ENCODE data around the gene DERA. TPM values are rescaled to one million over a fixed set of nuclear protein-coding genes. Genes with fewer than 3 reads are reported as not detected.
"Not testable (repeated sequence)": the region's sequence is repeated elsewhere in the genome, so short reads cannot be mapped to it uniquely, and the experiment has no call there.

Gene DERA
- total RNA-seq, 1 donor from 2014 or later = 21.4 TPM

- Histone ChIP-seq H3K4me1 (no peaks in the 10 kb centered on the region), H3K27me3 (no peaks in the 10 kb centered on the region), H3K27ac (no peak overlapping the region), H3K9me3 (no peaks in the 10 kb centered on the region), H3K4me3 (no peak overlapping the region), H3K36me3 (no peaks in the 10 kb centered on the region)
- intact Hi-C loops (cut with DNase I) = no loop called here
- TF ChIP-seq, protein P1, sequence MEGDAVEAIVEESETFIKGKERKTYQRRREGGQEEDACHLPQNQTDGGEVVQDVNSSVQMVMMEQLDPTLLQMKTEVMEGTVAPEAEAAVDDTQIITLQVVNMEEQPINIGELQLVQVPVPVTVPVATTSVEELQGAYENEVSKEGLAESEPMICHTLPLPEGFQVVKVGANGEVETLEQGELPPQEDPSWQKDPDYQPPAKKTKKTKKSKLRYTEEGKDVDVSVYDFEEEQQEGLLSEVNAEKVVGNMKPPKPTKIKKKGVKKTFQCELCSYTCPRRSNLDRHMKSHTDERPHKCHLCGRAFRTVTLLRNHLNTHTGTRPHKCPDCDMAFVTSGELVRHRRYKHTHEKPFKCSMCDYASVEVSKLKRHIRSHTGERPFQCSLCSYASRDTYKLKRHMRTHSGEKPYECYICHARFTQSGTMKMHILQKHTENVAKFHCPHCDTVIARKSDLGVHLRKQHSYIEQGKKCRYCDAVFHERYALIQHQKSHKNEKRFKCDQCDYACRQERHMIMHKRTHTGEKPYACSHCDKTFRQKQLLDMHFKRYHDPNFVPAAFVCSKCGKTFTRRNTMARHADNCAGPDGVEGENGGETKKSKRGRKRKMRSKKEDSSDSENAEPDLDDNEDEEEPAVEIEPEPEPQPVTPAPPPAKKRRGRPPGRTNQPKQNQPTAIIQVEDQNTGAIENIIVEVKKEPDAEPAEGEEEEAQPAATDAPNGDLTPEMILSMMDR (IDR thresholded peaks at IDR 0.05) = no peak
- TF ChIP-seq POLR2A (IDR thresholded peaks at IDR 0.05) = no peak
- TF ChIP-seq POLR2AphosphoS5 (IDR thresholded peaks at IDR 0.05; ENCODE audit: insufficient read depth in 1 of 2, low read depth in 1 of 2) = no peak
- no peak for DNase-seq (ENCODE audit: extremely low spot score in 2 of 2)
Measured at GRCh38 chr12:15868186-15868585, 42.9 kb upstream of the DERA start.

DNA sequence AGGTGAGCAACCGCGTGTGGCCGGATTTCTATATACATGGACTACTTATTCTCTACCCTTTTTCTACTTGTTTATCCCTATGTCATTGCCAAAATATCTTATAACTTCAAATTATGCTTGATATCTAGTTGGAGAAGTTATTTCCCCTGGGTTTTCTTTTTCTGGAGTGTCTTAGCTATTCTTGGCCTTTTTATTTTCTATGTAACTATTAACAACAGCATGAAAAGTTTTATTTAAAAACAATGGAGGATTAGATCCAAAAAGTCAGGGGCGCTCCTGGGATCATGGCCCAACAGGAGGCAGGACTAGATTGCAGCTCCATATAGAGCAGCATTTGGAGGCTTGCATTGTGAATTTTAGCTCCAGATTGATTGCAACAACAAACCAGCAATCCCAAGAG lies 37.6 kb upstream of the DERA start:
- no peaks in the 10 kb centered on the region for H3K4me1 ChIP-seq
- intact Hi-C loops (cut with DNase I) = no loop called here
- no peak overlapping the region for H3K4me3 ChIP-seq
- H3K27me3 ChIP-seq = no peaks in the 10 kb centered on the region
- TF ChIP-seq POLR2A (IDR thresholded peaks at IDR 0.05) (no peak), POLR2AphosphoS5 (IDR thresholded peaks at IDR 0.05; ENCODE audit: insufficient read depth in 1 of 2, low read depth in 1 of 2) (no peak)
- TF ChIP-seq, protein P1 (IDR thresholded peaks at IDR 0.05) = no peak
- no peaks in the 10 kb centered on the region for H3K9me3 ChIP-seq
- H3K27ac ChIP-seq = no peak overlapping the region
- H3K36me3 ChIP-seq = no peaks in the 10 kb centered on the region
- DNase-seq (ENCODE audit: extremely low spot score in 2 of 2) = no peak

GRCh38 chr12:15874556-15875145 lies 36.5 kb upstream of the DERA start:
- H3K27me3 ChIP-seq; intact Hi-C loops (cut with DNase I); DNase-seq (ENCODE audit: extremely low spot score in 2 of 2); H3K27ac ChIP-seq; H3K9me3 ChIP-seq; H3K36me3 ChIP-seq; H3K4me3 ChIP-seq; H3K4me1 ChIP-seq: not testable (repeated sequence)

GRCh38 chr12:15875863-15876262 lies 35.3 kb upstream of the DERA start:
- Histone ChIP-seq H3K36me3 (no peaks in the 10 kb centered on the region), H3K4me1 (no peaks in the 10 kb centered on the region), H3K9me3 (no peaks in the 10 kb centered on the region), H3K27ac (no peak overlapping the region), H3K27me3 (no peaks in the 10 kb centered on the region), H3K4me3 (no peak overlapping the region)
- no peak for DNase-seq (ENCODE audit: extremely low spot score in 2 of 2)
- TF ChIP-seq POLR2AphosphoS5 (IDR thresholded peaks at IDR 0.05; ENCODE audit: insufficient read depth in 1 of 2, low read depth in 1 of 2) (no peak), POLR2A (IDR thresholded peaks at IDR 0.05) (no peak)
- TF ChIP-seq, protein P1 (IDR thresholded peaks at IDR 0.05) = no peak
- intact Hi-C loops (cut with DNase I) = no loop called here

DNA sequence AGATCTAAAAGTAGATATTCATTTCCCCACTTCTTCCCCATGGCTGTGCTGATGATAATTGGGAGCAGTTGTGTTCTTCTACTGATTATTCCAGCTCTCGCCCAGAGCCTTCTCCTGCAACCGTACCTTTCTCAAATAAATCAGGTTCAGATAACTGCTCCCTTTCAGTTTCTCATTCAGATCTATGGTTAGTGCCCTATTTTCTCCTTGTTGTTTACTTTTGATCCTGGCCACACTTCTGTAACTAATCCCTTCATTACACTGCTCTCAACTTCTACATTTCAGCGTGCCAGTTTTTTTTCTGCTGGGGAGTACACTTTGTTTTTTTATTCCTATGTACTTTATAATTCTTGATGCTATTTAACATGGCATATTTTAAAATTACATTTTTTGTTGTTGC lies 31.7 kb upstream of the DERA start:
- H3K9me3 ChIP-seq = no peaks in the 10 kb centered on the region
- intact Hi-C loops (cut with DNase I) = no loop called here
- H3K4me3 ChIP-seq = no peak overlapping the region
- no peaks in the 10 kb centered on the region for H3K27me3 ChIP-seq
- TF ChIP-seq POLR2A (IDR thresholded peaks at IDR 0.05) (no peak), POLR2AphosphoS5 (IDR thresholded peaks at IDR 0.05; ENCODE audit: insufficient read depth in 1 of 2, low read depth in 1 of 2) (no peak)
- TF ChIP-seq, protein P1 (IDR thresholded peaks at IDR 0.05) = no peak
- DNase-seq (ENCODE audit: extremely low spot score in 2 of 2) = no peak
- H3K27ac ChIP-seq = no peak overlapping the region
- peaks cover 23% of the 10 kb centered on the region for H3K4me1 ChIP-seq
- no peaks in the 10 kb centered on the region for H3K36me3 ChIP-seq

All from vagina (tissue), 2 donors.